GM21526 (cell line): Measurements from ENCODE around the gene GH1.
"Not testable (repeated sequence)": the region's sequence is repeated elsewhere in the genome, so short reads cannot be mapped to it uniquely, and the experiment has no call there.

Experiments
- ATAC-seq: cut with Tn5 transposase; IDR thresholded peaks from one replicate; pipeline ENCODE4 v1.9.1; 2021; ENCODE audit warnings: moderate library complexity; ENCODE audit not compliant: unreplicated experiment, low FRiP score

The GH1 gene

DNA sequence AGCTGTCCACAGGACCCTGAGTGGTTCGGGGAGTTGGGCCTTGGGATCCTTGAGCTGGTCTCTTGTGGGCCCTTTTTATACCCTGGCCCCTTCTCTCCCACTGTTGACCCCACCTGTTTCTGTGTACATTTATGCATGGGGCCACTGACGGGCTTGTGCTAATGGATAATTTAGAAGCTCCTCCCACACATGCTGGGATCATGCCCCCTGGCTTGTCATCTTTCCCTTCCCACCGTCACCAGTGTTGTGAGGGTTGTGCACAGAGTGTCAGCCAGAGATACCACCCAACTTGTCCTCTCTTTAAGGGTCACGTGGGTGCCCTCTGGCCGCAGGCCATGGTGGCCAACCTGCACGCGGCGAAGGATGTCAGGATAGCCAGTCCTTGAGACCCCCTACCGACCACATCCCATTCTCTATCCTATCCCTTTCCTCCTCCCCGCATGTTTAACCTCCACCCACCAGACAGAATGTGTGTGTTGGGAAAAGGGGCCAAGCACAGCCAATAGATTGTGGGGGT is at the start of gene GH1:
GH1 (minus strand) TSS at position 51 of the 517 bp plus-strand sequence. CDS start 63 bp downstream, outside the sequence.
- ATAC-seq, result not testable (repeated sequence)

DNA sequence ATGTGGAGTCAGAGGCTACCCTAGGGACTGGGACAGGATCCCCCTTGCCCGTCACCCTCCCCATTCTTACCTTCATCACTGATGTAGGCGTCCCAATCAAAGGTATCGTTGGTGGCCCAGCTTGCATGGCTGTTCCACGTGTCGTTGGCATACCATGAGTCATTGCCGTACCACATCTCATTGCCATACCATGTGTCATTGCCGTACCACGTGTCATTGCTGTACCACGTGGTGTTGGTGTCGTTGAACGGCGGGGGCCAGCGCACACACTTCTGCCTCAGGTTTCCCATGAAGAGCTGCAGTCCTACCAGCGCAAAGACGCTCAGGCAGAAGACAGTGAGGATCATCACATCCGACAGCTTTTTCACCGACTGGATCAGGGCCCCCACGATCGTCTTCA is 49.3 kb upstream of the GH1 start:
- ATAC-seq, result no peak

DNA sequence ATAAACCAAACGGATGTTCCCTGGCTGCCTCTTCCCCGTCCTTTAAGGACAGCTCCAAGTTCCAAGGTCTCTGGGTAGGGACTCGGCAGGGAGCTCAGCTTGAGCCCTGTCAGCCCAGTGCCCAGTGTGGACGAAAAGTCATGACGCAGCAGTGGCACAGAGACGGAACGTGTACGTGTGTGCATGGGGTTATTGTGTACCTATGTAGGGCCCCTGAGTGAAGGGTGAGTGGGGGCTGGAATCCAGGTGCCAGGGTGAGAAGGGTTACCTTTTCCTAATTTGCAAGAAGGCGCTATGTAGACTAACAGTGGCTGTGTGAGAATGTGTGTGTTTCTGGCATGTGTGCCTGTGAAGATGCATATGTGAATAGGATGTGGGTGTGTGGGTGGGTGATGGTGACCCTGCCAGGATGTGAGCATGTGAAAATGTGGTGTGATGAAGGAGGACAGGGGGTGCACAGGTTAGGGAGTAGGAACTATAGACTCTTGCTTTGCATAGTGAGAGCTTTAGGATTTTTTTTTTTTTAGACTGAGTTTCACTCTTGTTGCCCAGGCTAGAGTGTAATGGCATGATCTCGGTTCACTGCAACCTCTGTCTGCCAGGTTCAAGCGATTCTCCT is 48.1 kb upstream of the GH1 start:
- no peak for ATAC-seq

DNA sequence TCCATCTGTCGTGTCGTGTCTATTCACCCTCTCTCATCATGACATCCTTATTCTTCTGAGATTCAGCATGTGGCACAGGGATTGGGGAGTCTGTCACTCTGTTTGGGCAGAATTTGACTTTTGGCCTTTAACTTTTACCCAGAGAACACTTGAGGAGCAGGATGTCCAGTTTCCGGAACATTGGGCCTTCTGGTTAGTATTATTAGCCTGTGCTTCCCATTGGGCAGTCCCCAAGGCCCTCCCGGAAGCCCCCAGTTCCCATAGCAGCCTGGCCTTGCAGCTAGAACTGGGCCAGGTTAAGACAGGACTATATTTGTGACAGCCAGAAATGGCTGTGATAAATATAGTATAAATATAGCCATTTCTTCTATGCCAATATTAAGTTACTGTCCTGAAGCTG is 44.5 kb upstream of the GH1 start:
- no peak for ATAC-seq

DNA sequence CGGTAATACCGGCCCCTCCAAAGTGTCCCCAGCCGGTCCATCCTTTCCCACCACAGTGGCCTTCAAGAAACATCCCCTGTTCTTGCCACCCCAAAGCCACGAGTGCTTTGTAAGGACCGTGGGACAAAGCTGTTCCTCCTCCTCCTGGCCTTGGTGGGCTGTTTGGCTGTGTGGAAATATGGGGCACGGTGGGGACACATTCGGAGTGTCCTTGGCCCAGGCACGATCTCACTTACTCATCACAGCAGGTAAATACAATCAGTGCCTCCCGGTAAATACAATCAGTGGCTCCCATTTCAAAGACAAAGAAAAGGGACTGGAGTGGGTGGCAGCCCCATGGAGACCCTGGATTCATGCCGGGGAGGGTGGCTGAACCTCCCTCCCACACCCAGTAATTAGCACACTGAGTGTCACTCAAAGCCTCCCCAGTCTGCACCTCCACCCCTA is 43.7 kb upstream of the GH1 start:
- ATAC-seq, result no peak

DNA sequence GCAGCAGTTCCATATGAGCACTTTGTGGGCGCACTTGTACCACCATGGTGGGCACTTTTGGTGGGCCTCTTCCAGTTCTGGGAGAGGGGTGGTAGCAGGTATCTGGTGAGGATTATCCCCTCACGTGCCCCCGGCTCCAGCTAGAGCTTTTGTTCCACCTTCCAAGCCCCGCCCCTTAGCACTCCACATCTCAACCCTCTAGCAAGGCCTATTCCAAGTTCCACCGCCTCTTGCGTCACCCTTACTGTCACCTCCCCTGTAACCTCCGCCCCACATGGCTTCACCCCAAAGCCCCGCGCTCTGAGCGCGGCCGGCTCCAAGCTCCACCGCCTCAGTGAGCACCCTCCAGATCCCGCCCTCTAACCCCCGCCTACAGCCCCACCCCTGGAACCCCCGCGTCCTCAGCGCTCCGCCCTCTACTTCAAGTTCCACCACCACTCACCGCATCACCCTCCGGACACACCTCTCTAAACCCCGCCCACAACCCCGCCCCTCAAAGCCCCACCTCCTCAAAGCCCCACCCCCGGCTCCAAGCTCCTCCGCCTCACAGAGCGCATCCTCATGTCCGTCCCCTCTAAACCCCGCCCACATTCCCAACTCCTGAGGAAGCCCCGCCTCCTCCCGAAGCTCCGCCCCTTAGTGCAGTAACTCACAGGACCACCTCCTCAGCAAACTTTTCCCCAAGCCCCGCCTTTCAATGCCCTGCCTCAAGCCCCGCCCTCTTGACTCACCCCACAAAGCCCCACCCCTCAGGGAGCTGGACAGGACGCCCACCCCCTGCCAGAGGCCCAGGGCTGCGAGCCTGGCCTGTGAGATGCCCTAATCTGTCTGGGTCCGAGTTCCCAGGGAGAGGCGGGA is 42.9 kb upstream of the GH1 start:
- ATAC-seq, result no peak

DNA sequence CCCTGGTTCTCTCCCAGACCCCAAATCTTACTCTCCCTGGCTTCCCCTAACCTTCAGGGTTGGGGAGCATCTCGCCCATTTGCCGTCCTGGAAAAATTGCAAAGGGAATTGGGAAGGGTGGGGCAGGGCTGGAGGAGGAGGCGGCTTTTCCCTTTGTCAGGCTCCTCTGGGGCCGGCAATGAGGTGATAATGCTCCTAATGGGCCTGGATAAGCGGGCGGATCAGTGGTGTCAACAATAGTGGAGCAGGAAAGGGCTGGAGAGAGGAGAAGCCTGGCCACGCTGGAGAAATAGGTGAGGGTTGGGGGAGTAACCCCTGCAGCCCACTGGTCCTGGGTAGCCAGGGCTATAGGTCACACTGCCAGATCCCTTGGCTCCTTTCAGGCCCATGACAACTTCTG is 41.8 kb upstream of the GH1 start:
- ATAC-seq, result no peak

DNA sequence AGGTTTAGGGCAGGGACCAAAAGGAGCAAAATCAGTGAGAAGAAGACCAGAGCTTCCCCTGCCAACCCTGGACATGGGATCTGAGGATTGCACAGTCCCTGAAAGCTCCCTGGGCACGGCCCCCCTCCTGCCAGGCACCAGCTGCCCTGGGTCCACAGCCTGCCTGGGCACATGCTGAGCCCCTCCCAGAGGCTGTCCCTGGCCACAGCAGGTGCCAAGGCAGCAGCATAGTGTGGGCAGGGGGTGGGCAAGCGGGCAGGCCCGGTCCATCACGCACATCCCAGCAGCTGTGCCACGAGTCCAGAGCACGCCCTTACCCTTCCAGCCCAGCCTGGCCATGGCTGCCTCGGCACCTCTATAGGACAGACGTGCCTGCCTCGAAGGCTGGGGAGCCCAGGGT is 41.4 kb upstream of the GH1 start:
- no peak for ATAC-seq

DNA sequence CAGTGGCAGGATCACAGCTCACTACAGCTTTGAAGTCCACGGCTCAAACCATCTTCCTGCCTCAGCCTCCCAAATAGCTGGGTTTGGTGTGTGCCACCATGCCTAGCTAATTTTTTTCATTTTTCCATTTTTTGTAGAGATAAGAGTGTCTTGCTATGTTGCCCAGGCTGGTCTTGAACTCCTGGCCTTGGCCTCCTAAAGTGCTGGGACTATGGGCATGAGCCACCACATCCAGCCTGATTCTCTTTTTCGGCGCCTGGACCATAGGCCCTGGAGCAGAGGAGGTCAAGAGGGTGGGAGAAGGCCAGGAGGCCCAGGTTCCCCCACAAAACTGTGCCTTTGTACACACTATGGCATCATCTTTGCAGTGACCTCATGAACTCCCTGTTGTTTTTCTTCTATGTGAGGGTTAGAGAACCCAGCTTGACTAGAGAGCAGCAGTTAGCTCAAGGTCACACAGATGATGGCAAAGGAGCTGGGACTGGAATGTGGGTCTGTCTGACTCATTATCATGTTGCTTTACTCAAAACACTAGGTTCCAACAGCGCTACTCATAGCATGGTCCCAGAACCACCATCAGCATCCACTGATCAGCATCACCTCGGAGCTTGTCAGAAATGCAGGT is 37.8 kb upstream of the GH1 start:
- no peak for ATAC-seq

DNA sequence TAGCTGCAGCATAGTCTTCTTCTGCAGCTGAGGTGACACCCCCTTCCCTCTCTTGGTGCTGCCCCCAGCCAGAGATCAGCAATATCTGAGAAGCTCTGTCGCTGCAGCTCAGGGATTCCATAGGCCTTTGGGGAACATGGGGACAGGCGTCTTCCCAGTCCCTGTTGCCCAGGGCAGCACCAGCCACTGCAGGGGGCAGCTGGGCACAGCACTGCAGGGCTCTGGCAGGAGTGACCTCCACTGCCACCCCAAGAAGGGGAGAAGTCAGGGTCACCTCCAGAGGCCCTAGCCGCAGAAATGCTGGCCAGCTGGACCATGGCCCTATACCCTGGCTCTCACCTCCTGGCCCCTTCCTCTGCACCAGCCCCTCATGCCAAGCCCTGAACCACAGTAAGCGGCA is 37.2 kb upstream of the GH1 start:
- ATAC-seq, result no peak

DNA sequence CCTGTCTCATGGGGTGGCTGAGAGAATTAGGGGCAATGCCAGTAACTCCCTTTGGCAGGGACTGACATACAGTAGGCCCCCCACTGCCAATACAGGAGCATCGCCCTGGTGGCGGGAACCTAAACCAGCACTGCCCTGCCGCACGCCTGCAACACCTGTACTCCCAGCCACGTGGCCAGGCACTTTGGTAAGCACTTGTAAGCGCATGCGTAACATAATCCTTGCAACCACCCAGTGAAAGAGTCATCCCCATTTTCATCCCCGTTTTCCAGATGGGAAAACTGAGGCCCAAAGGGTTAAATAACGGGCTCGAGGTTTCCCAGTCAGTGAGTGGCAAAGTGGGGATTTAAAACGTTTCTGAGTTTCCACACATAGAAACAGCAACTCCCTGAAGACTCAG is 36.6 kb upstream of the GH1 start:
- no peak for ATAC-seq

DNA sequence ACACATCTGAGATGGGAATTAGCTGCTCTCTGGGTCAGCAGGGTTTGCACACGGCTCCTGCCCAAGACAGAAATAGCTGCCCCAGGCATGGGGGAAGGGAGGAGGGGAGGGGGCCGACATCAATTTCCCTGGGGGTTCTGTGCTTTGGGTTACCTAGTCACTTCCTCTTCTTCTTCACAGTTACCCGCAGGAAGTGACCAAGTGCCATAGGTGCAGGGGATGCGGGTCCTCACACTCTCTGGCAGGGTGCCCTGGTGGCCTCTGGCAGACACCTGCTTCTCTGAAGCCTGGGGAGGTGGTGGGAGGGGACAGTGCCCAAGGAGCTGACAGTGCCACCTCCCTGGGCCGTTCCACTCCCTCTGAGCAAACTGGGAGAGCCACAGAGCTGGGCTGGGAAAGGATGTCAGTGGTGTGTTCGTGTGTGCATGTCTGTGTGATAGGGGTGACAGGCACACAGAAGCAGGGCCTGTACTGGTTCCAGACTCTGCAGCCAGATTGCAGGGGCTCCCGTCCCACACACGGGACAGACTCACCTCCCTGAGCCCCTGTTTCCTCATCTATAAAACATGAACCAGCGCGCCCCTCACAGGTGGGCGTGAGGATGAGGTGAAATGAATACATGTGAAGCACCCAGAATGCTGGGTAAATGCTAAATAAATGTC is 35.9 kb upstream of the GH1 start:
- ATAC-seq, result no peak

DNA sequence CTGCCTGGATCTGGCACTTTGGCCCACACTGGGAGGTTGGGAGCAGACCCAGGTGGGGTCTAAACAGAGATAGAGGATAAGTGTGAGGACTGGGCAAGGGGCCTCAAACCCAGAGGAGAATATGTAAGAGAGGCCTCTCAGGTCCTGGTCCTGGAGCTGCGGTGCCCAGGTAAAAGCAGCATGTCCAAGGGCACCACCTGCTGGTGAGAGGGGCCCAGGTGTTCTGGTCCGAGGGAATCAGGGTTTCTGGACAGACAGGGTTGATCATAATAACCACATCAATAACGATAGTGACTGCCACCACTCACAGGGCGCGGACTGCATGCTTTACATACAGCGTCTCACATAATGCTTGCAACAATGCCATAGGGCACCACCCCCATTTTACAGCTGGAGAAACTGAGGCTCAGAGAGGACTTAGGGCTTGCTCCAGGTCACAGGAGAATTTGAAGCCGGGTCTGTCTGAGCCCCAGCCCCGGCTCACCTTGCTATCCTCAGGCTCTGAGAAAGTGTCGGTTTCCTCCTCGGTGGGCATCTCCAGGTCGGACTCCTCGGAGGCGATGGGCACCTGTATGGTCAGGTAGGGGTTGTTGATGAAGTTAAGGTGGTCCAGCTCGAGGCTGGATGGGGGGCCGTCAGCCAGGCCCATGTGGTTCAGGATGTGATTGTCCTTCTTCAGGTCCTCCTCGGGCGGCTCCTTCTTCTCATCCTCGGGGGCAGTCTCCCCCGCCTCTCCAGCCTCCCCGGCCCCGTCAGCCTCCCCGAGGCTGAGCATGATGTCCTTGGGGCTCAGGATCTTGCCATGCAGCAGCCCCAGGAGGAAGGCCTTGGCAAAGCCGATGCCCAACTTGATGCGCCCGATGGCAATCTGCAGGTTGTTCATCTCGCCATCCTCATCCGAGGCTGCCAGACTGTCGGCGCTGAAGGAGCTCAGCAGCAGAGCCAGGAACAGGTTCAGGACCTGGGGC is 32.6 kb upstream of the GH1 start:
- no peak for ATAC-seq

DNA sequence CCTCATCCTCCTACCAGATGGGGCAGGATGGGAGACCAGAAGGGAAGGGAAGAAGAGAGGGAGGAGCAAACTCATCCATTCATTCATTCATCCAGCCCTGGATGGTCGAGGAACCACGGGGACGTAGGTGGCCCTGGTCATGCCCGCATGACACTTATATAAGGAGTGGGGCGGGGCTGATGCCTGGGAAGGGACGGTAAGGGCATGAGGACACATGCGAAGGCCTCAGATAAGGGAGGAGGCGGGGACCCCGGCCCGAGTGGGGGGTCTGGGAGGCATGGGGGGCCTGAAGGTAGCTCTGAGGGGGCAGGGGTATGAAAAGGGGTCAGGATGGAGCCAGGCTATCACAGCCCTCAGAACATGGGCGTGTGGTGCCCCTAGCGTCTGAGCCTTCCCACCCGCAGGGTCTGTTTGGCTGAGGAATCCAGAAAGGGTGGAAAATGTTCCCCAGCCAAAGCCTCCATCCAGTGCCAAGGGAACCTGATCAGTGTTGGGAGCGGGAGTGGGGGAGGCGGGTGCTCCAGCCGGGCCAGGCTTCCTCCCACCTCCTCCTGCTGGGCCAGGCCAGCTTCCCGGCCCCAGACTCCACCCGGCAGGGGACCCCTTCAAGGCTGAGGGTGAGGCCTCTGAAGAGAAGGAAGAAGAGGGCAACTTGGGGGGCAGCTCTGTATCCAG is 31.1 kb upstream of the GH1 start:
- ATAC-seq, result no peak

DNA sequence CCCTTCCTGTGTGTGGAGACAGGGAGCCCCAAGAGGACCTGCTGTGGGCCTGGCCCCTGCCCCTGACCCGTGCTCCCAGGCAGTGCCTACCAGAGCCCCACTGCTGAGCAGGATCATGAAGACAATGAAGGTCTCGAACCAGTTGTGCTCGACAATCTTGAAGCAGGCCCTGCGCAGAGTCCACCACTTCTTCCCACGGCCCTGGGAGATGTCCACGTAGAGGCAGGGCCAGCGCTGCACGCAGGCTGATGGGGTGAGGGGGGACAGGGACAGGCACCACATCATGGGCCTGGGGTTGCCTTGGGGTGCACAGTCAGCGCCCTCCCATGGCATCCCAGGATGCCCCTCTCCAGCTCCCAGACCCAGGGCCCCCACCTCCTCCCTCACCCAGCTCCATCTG is 29.9 kb upstream of the GH1 start:
- no peak for ATAC-seq

DNA sequence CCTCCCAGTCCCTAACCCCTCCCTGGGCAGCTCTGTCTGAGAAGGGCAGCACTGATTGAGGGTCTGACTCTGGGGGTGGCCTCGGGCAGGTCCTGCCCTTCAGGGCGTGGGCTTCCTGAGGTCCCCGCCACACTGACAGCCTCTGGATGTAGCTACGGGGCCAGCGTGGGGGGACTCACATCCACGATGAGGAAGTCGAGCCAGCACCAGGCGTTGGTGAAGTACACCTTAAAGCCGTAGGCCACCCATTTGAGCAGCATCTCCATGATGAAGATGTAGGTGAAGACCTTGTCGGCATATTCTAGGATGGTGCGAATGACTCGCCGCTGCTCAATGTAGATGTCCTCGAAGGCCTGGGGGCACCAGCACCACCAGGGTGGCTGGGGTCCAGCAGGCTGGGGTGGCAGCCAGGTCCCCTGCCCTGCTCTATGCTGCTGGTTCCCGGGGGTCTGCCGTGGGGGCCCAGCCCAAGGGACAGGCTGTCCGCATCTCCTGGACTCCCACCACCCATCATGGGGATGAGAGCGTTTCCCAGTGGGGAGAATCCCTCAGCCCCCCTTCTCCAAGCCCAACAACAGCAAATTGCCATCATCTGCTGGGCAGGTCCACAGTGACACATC is 29.2 kb upstream of the GH1 start:
- no peak for ATAC-seq

DNA sequence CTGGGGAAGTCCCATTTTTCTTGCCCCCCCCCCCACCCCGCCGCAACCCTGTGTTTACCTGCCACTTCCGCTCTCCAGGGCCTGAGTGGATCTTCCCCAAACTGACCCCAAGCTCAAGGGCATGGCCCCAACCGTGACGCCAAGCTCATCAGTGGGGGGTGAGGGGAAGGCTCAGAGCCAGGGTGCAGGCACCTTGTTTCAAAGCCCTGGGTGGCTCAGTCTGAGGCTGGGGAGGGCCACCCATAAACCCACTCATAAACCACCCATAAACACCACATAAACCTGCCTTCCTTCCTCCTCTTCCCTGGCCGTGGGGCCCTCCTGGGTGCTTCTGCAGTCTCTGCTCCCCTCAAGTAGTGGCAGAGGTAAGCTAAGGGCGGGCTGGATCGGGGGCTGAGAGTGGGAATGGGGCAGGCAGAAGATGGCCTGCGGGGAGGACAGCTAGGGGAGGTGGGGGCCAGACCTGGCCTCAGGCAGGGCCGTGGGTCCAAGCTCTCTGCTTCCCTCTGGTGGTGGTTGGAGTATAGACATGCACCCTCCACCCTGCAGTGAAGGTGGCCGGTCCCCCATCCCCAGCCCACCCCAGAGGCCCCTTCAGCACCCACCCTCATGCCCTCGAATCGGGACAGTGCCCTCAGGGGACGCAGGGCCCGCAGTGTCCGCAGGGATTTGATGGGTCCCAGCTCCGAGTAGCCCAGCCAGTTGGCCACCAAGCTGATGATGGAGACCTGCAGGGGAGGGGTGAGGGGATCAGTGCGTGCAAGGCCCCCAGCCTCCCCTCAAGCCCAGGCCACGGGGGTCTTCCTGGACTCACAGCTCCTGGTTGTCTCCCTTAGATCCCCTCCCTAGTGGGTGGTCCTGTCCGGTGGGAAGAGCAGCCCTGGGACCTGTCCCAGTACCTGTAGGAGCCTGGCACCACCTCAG is 28.1 kb upstream of the GH1 start:
- no peak for ATAC-seq
